ENCODE data around the gene APCDD1. TPM values are rescaled to one million over a fixed set of nuclear protein-coding genes. Genes with fewer than 3 reads are reported as not detected.

APCDD1 gene
- total RNA-seq, 1 donor from 2014 or later = 171 TPM

DNA sequence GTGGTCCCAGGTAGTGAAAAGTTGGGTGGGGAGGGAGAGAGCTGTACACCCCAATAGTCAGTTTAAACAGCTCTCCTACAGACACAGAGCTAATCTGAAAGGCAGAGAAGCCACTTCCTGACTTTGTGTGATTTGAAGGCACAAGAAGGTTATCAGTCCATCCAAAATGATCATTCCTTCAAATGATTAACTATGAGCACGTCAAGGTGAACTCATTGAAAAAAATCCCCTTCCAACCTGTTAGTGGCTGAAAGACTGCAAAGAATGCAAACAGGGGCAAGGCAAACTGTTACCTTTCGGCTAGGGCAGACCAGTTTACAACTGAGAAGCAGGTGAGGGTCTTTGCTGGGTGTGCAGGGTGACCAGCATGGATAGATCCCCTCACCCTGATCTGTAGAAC lies 22.8 kb upstream of the APCDD1 start:
- TF ChIP-seq, protein P1, sequence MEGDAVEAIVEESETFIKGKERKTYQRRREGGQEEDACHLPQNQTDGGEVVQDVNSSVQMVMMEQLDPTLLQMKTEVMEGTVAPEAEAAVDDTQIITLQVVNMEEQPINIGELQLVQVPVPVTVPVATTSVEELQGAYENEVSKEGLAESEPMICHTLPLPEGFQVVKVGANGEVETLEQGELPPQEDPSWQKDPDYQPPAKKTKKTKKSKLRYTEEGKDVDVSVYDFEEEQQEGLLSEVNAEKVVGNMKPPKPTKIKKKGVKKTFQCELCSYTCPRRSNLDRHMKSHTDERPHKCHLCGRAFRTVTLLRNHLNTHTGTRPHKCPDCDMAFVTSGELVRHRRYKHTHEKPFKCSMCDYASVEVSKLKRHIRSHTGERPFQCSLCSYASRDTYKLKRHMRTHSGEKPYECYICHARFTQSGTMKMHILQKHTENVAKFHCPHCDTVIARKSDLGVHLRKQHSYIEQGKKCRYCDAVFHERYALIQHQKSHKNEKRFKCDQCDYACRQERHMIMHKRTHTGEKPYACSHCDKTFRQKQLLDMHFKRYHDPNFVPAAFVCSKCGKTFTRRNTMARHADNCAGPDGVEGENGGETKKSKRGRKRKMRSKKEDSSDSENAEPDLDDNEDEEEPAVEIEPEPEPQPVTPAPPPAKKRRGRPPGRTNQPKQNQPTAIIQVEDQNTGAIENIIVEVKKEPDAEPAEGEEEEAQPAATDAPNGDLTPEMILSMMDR (IDR thresholded peaks at IDR 0.05; ENCODE audit: partially characterized antibody, unreplicated experiment) = no peak
- no peak overlapping the region for H3K27ac Mint-ChIP-seq (ENCODE audit: unreplicated experiment)

DNA sequence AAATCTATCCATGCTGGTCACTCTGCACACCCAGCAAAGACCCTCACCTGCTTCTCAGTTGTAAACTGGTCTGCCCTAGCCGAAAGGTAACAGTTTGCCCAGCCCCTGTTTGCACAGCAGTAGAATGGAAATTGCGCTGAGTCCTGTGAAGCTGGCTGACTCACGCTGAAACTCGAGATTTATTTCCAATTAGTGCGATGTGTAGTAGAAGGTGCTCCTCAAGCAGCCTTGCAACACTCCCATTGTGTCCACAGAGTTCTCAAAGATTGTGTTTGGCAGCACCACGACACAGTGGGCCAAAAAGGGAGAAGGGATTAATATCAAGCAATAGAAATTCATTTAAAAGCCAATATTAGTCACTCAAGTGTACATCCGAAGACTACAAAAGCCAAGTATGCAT lies 21.7 kb upstream of the APCDD1 start:
- H3K36me3 Mint-ChIP-seq (ENCODE audit: unreplicated experiment) = no peaks in the 10 kb centered on the region
- H3K9me3 Mint-ChIP-seq (ENCODE audit: unreplicated experiment) = peaks cover 2% of the 10 kb centered on the region

More for the DNA sequence above, 22.8 kb upstream of the APCDD1 start:
- Mint-ChIP-seq H3K9me3 (ENCODE audit: unreplicated experiment) (peaks cover 2% of the 10 kb centered on the region), H3K4me3 (ENCODE audit: unreplicated experiment) (no peak overlapping the region), H3K4me1 (ENCODE audit: low read depth, unreplicated experiment) (peaks cover 3% of the 10 kb centered on the region), H3K27me3 (ENCODE audit: unreplicated experiment) (no peaks in the 10 kb centered on the region), H3K36me3 (ENCODE audit: unreplicated experiment) (peaks cover 4% of the 10 kb centered on the region)
- DNase-seq = no peak

DNA sequence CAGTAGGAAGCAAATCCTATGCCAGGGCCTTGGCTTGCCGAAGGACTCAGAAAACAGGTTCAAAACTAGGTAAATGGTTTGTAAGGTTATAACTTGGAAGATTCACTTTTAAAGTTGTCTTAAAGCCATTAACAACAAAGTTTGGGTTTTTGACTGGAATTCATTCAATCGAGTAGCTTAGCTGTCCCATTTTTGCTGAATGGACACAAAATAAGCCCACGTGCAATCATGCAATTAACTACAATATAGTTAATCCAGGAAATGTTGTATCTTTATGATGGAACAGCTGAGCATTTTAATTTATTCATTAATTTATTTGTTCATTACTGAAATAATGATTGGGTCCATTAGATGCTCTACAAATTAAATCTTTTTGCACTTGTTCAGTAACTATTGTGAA lies 18.3 kb upstream of the APCDD1 start:
- no peak for DNase-seq
- H3K4me1 Mint-ChIP-seq (ENCODE audit: low read depth, unreplicated experiment) = peaks cover 8% of the 10 kb centered on the region
- H3K4me3 Mint-ChIP-seq (ENCODE audit: unreplicated experiment) = no peak overlapping the region
- no peaks in the 10 kb centered on the region for H3K9me3 Mint-ChIP-seq (ENCODE audit: unreplicated experiment)
- H3K27me3 Mint-ChIP-seq (ENCODE audit: unreplicated experiment) = no peaks in the 10 kb centered on the region
- H3K36me3 Mint-ChIP-seq (ENCODE audit: unreplicated experiment) = no peaks in the 10 kb centered on the region
- H3K27ac Mint-ChIP-seq (ENCODE audit: unreplicated experiment) = no peak overlapping the region
- TF ChIP-seq, protein P1 (IDR thresholded peaks at IDR 0.05; ENCODE audit: partially characterized antibody, unreplicated experiment) = no peak

More for the DNA sequence above, 21.7 kb upstream of the APCDD1 start:
- TF ChIP-seq, protein P1 (IDR thresholded peaks at IDR 0.05; ENCODE audit: partially characterized antibody, unreplicated experiment) = no peak
- H3K27me3 Mint-ChIP-seq (ENCODE audit: unreplicated experiment) = no peaks in the 10 kb centered on the region
- H3K4me3 Mint-ChIP-seq (ENCODE audit: unreplicated experiment) = no peak overlapping the region
- no peak overlapping the region for H3K27ac Mint-ChIP-seq (ENCODE audit: unreplicated experiment)
- peaks cover 3% of the 10 kb centered on the region for H3K4me1 Mint-ChIP-seq (ENCODE audit: low read depth, unreplicated experiment)
- DNase-seq = no peak

DNA sequence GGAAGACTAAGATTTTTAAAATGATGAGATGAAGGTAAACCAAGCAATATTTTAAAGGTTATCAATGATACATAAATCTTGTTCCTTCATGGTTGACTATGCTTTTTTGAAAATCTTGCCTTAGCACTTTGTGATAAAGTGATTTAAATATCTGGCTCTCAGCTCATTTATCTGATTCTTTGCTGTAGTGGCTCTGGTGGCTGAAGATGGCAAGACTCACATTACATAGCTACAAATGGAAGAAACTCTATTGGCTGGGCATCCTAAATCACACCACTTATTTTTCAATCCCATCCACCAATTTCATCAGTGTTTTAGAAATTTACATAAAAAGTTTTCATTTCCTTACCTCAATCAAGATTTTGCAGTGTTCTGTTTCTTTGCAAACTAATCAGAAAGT lies 16.6 kb upstream of the APCDD1 start:
- Mint-ChIP-seq H3K9me3 (ENCODE audit: unreplicated experiment) (peaks cover 4% of the 10 kb centered on the region), H3K4me1 (ENCODE audit: low read depth, unreplicated experiment) (peaks cover 19% of the 10 kb centered on the region), H3K4me3 (ENCODE audit: unreplicated experiment) (no peak overlapping the region), H3K27ac (ENCODE audit: unreplicated experiment) (no peak overlapping the region), H3K36me3 (ENCODE audit: unreplicated experiment) (no peaks in the 10 kb centered on the region), H3K27me3 (ENCODE audit: unreplicated experiment) (peaks cover 2% of the 10 kb centered on the region)
- no peak for DNase-seq
- TF ChIP-seq, protein P1 (IDR thresholded peaks at IDR 0.05; ENCODE audit: partially characterized antibody, unreplicated experiment) = no peak

DNA sequence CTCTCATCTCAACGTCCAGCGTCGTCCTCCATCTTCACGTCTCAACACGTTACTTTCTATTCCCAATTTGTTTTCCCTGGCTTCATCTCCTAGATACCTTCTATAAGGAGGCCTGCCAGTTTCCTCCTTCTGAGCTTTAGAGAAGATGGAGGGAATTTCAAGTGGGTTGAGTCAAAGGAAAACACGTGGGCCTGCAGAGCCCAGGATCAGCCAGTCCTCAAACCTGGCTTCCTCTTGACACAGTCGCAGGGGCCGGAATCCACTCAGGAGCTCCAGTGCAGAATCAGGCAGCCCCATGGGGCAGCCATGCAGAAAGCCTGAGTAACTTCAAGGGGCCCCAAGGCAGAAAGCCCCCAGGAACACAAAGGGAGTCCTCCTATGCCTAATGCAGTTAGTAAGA lies 14.5 kb upstream of the APCDD1 start:
- Mint-ChIP-seq H3K4me1 (ENCODE audit: low read depth, unreplicated experiment) (peaks cover 27% of the 10 kb centered on the region), H3K36me3 (ENCODE audit: unreplicated experiment) (no peaks in the 10 kb centered on the region), H3K4me3 (ENCODE audit: unreplicated experiment) (no peak overlapping the region), H3K27me3 (ENCODE audit: unreplicated experiment) (peaks cover 2% of the 10 kb centered on the region), H3K9me3 (ENCODE audit: unreplicated experiment) (peaks cover 6% of the 10 kb centered on the region), H3K27ac (ENCODE audit: unreplicated experiment) (no peak overlapping the region)
- TF ChIP-seq, protein P1 (IDR thresholded peaks at IDR 0.05; ENCODE audit: partially characterized antibody, unreplicated experiment) = no peak
- DNase-seq = no peak
